Activated CD4-positive, alpha-beta T cell treated with anti-CD3 and anti-CD28 coated beads, Interleukin-2, amount 50 U/mL, for 16 hours (primary cell): ENCODE data around the gene OLFML2B.
"Not testable (repeated sequence)": the region's sequence is repeated elsewhere in the genome, so short reads cannot be mapped to it uniquely, and the experiment has no call there.

ENCODE experiments used
- DNase-seq: peaks from one replicate; pipeline ENCODE4 v3.0.0-alpha.2; 2020

OLFML2B gene

GRCh38 chr1:162033428-162033827 lies 9.8 kb upstream of the OLFML2B start:
- DNase-seq, result no peak

DNA sequence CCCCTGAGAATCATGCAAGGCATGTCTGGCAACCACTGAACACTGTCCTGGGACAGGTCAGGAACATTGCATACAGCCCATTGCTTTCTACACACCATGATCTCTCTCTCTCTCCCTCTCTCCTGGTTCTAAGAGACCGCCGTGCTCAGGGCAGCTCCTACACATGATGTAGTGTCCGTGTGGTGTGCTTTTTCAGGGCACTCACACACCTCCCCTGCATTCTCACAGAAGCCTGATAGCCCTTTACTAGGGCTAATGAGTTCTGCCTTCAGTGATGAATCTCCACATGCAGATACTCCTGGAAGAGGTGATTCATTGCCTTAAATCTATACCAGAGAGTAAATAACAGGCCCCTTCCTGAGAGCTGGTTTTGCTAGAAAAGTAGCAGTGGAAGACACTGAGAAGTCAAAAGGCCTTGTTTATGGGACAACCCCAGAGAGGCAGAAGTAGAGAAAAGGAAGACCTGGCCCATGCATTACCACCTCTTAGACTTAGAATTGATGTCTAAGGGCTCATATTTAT lies 7.2 kb upstream of the OLFML2B start:
- no peak for DNase-seq

DNA sequence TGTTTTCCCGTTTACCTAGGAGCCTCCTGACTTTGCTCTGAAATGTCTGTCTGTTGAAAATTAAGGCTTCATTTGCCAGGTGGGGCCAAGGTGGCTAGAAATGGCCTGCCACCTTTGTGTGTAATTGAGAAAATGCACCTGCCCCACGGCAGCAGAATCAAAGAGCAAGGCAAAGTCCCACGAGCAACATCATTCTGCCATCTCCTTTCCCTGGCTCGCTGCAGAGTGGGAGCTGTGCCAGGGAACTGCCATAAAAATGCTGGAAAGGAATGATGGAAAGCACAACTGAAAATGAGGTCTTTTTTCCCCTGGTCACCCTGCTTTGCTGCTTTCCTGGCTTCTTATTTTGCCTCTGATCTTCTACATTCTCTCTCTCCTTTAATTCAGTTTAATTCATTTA lies 5.5 kb upstream of the OLFML2B start:
- DNase-seq, result no peak

DNA sequence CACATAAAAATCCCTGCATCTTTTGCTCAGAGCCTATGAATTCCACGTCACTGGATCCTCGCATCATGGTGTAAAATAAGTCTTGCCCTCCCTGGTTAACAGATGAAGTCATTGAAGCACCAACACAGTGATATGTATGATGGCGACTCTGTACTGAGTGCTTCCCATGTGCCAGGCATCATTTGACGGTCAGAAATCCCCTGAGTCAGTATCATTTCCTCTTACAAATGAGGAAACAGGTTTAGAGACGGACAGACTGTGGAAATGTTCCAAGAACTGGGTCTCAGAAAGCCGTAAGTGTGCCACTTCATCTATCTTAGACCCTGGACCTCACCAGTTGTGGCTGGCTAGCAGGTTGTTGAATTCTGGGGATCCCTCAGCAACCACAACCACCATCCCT lies 5.1 kb upstream of the OLFML2B start:
- DNase-seq, result no peak

- DNase-seq, result no peak
Measured at GRCh38 chr1:162026881-162027280, 3.2 kb upstream of the OLFML2B start.

DNA sequence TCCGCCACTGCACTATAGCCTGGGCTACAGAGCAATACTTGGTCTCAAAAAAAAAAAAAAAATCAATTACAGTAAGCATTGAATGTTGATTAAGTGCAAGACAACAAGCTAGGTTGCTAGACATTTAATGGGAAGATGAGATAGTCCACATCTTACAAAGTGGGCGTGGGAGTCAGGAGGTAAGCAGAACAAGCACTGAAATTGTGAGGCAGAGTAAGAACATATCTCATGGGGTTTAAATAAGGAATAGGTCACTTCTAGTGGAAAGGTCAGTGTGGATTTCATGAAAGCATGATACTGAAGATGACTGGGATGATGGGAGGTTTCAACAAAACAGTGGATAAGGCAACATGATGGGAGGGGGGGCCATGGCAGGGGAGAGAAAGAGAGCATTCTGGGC lies 1.9 kb upstream of the OLFML2B start:
- no peak for DNase-seq

GRCh38 chr1:162023181-162023546 lies 505 bp downstream of the OLFML2B start:
- DNase-seq, result no peak

GRCh38 chr1:162022626-162023025 lies 1.0 kb downstream of the OLFML2B start:
- DNase-seq, result no peak

DNA sequence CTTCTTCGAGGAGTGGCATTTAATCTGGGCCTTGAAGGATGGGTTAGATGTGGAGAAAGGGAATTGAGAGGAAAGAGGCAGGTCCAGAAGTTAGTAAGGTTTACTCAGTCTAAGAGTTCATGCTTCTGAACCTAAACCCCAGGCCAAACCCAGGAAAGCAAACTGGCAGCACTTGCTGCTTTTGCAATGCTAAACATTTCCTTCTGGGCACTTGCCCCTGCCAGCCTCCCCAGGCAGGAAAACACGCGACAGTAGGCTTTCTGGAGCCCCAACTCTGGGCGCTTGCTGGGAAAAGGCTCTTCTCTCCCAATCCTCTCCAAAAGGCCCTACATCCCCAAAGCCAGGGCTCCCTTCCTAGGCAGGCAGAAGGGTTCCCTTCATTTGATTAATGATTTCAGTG lies 2.5 kb downstream of the OLFML2B start:
- no peak for DNase-seq

DNA sequence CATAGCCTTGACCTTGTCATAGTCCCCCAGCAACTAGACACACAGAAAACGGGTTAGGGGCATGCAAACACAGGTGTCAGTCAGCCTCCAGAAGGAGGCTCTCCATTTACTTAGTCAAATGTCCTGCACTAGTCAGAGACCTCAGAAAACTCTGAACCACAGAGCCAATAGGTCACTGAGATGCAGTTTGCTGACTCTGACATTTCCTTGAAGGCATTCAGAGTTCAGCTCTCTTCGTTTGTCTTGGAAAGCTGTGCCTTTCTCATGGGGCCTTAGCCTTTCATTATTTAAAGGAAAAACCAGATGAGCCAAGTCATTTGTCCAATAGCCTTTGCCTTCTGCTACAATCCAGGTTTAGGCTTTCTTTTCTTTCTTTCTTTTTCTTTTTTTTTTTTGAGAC lies 3.5 kb downstream of the OLFML2B start:
- no peak for DNase-seq

GRCh38 chr1:162019446-162019845 lies 4.2 kb downstream of the OLFML2B start:
- no peak for DNase-seq

- DNase-seq, result no peak
Measured at GRCh38 chr1:162019006-162019405, 4.7 kb downstream of the OLFML2B start.

GRCh38 chr1:162018418-162018817 lies 5.3 kb downstream of the OLFML2B start:
- no peak for DNase-seq

- not testable (repeated sequence) for DNase-seq
Measured at GRCh38 chr1:162017791-162018190, 5.9 kb downstream of the OLFML2B start.

DNA sequence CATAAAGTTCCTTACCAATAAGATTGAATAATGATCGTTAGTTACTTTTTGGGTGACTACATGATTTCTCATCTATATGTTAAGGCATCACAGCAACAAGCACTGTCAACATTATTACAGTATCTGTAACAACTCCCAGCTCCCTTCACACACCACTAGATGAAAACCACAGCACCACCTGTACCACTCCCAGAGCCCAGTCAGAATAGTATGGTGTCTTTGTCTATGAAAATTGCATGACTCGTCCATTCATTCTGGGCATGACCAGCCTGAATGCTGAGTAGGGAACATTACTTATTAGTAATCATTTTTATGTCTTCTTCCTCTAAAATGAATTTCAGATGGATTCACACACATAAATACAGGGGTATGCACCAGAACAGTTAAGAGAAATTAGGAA lies 7.0 kb downstream of the OLFML2B start:
- DNase-seq, result no peak

- DNase-seq, result no peak
Measured at GRCh38 chr1:162015196-162015595, 8.5 kb downstream of the OLFML2B start.

DNA sequence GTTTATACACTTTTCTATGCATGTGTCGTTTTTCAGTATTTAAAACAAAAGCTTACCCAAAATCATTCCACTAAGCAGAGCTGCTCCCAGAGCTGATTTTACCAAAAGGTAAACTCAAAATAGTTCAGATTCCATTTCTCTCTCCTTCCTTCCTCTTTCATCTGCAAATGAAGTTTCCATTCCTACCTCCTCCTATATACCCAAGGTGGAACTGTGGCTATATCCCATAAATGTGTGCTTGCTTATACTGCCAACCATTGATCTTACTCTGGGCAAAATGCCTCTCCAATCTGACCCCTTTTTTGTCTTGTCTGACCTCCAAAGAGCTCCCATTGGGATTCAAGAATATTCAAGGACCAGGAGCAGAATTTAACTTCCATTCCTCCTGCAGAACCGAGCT lies 9.5 kb downstream of the OLFML2B start:
- no peak for DNase-seq

GRCh38 chr1:162013289-162013688 lies 10.4 kb downstream of the OLFML2B start:
- DNase-seq, result no peak

DNA sequence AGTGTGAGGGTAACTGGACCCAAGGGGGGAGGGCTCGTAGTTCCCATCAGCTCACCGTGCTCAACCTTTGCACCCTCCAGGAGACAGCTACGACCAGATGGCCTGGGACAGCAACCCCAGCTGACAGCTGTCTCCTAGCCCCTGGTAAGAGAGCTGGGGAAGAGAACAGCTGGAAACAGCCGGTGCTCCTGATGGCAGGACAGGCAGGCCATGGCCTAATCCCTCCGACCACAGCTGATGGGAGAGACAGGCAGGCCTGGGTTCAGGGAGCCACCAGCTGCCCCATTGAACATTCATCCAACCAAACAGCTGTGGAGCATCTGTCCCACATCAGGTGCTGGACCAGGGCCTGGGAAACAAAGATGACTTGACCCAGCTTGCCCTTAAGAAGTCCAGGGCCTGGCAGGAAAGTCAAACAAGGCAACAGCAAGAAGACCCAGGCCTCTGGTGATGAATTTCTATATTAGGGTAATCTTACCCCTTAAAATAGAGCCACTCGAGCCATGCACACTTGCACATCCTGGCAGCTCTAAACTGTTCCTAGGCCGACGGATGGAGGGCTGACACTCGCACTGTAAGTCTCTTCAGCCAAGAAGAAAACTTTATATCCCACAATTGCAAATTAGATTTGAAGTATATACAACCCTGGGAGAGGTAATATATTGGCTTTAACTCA lies 12.2 kb downstream of the OLFML2B start:
- DNase-seq, result no peak

- no peak for DNase-seq
Measured at GRCh38 chr1:162010175-162010506, 13.5 kb downstream of the OLFML2B start.

DNA sequence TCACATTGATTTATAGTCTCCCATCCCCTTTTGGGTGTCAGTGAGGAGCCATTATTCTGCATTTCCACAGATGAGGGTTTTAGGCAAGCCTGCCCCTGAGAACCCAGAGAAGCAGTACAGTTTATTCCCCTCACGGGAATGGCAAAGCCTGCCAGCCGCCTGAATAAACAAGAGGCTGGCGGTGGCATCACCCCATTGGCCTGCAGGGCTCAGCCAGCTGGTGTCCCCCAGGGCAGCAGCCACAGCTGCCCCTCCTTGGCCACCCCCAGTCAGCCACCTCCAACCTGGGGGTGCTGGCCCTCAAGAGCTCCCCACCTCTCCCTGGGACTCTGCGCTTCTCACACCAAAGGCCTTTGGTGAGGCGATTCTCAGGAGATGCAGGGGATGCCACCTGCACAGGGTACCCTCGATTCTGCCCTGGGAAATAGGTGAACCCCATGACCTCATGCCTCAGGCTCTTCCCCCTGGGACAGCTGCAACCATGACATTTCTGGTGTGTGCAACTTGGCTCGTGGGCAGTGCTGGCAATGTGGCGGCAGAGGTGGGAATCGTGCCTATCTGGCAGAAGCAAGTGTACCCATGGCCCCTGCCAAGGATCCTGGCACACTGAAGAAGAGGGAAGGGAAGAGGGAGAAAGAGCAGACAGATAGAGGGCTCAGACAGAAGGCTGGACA lies 14.0 kb downstream of the OLFML2B start:
- DNase-seq, result no peak

DNA sequence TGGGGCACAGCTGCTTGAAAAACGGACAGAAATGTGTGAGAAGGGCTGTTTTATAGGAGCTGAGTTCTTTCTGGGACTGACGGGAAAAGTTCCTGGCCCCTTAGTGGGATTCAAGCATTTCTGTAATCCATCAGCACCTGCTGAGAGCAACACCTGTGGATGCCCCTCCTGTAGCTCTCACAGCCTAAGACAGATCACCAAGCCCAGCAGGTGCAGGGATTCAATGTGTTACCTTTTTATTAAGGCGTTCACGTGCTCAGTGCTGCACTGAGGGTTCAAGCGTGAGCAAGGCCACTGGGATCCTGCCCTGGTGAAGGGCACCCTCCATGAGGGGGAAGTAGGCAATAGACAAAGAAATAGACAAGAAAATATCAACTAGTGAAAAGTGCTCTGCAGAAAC lies 14.9 kb downstream of the OLFML2B start:
- DNase-seq, result no peak

DNA sequence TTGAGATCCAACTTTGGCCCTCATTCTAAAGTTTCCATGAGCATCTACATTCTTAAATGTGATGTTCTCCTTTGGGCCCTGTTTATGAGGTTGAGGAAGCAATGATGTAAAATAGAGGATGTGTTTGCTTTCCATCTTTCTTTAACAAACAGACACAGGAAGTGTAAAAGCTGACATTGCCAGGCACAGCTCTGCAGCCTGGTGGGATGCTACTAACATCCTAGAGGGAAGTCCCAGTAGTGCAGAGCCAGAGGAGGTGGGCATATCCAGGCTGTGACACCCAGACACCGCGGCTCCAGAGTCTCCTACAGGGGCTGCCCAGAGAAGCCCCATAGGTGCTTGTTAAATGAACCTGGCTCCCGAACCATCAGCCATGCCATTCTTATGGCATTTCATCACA lies 16.2 kb downstream of the OLFML2B start:
- no peak for DNase-seq

- no peak for DNase-seq
Measured at GRCh38 chr1:162006081-162006480, 17.6 kb downstream of the OLFML2B start.

GRCh38 chr1:162004441-162004950 lies 19.2 kb downstream of the OLFML2B start:
- DNase-seq, result no peak
